IMR-90 (cell line): ENCODE measurements around the gene ZNF580. TPM values are rescaled to one million over a fixed set of nuclear protein-coding genes. Genes with fewer than 3 reads are reported as not detected.
A peak's percentile ranks its signal among the peaks of the same experiment; 100 is the strongest.

Experiments
- ATAC-seq: fragments of 200-7000 bp; cut with Tn5 transposase; 2 replicates; pipeline ENCODE4 v1.9.1; 2020; ENCODE audit warnings: low read depth, mild to moderate bottlenecking, moderate library complexity
- BruUV-seq: library from RNA; stranded (reverse); fragments of 400-500 nt; replicated peaks from 2 replicates; lab custom pipeline; 2021; lab: Mats Ljungman, UMichigan
- CTCF ChIA-PET: fragments of 300-600 bp; formaldehyde crosslinking; extraction: SDS; loops from one replicate; lab custom pipeline; 2021; ENCODE audit warnings: antibody characterized with exemption; lab: Yijun Ruan, JAX
- POLR2A ChIA-PET: fragments of 300-600 bp; sonication (Branson Sonifier 250); formaldehyde crosslinking; loops from one replicate; lab custom pipeline; 2022; ENCODE audit warnings: antibody characterized with exemption; ENCODE audit not compliant: unreplicated experiment; lab: Charles Lee
- DNase-seq: peaks from one replicate; pipeline ENCODE4 v3.0.0; 2013
- H2AFZ ChIP-seq: replicated peaks from 2 replicates; pipeline ENCODE3; 2013; ENCODE audit warnings: low read length, mild to moderate bottlenecking; ENCODE audit not compliant: poor library complexity
- H2AK5ac ChIP-seq: 2 replicates; pipeline ENCODE4 v1.6.1; 2013; ENCODE audit warnings: low read depth, low read length, inconsistent platforms
- H2AK9ac ChIP-seq: replicated peaks from 2 replicates; pipeline ENCODE3; 2013; ENCODE audit warnings: mild to moderate bottlenecking, low read depth, low read length, moderate library complexity; ENCODE audit not compliant: poor library complexity
- H2BK120ac ChIP-seq: 2 replicates; pipeline ENCODE4 v1.6.1; 2013; ENCODE audit warnings: low read depth, low read length, inconsistent platforms
- H2BK15ac ChIP-seq: 3 replicates; pipeline ENCODE4 v1.6.1; 2013; ENCODE audit warnings: low read depth, low read length, inconsistent platforms
- H2BK20ac ChIP-seq: 2 replicates; pipeline ENCODE4 v1.6.1; 2013; ENCODE audit warnings: low read depth, mild to moderate bottlenecking, inconsistent platforms, low read length, moderate library complexity
- H2BK5ac ChIP-seq: 2 replicates; pipeline ENCODE4 v1.6.1; 2013; ENCODE audit warnings: mild to moderate bottlenecking, low read depth, low read length, inconsistent platforms; ENCODE audit not compliant: poor library complexity, severe bottlenecking
- H3K14ac ChIP-seq: replicated peaks from 2 replicates; pipeline ENCODE4 v1.6.1; 2013; ENCODE audit warnings: low read depth, low read length, inconsistent platforms
- H3K18ac ChIP-seq: 2 replicates; pipeline ENCODE4 v1.6.1; 2013; ENCODE audit warnings: low read depth, low read length, control low read depth
- H3K23ac ChIP-seq: 2 replicates; pipeline ENCODE4 v1.6.1; 2013; ENCODE audit warnings: low read depth, low read length, inconsistent platforms
- H3K27ac ChIP-seq: 2 replicates; pipeline ENCODE4 v1.5.1; 2013; ENCODE audit warnings: mild to moderate bottlenecking, control low read depth, low read length; ENCODE audit not compliant: insufficient read depth
- H3K27me3 ChIP-seq: 2 replicates; pipeline ENCODE4 v1.6.1; 2013; ENCODE audit warnings: low read length; ENCODE audit not compliant: control insufficient read depth, insufficient read depth
- H3K36me3 ChIP-seq: 2 replicates; pipeline ENCODE4 v1.6.1; 2013; ENCODE audit warnings: low read length, mixed read lengths; ENCODE audit not compliant: control insufficient read depth, insufficient read depth
- H3K4ac ChIP-seq: 2 replicates; pipeline ENCODE4 v1.6.1; 2013; ENCODE audit warnings: low read depth, low read length, inconsistent platforms
- H3K4me1 ChIP-seq: 2 replicates; pipeline ENCODE4 v1.6.1; 2013; ENCODE audit warnings: low read length, mixed read lengths; ENCODE audit not compliant: control insufficient read depth, insufficient read depth
- H3K4me2 ChIP-seq: 2 replicates; pipeline ENCODE4 v1.6.1; 2013; ENCODE audit warnings: low read depth, mild to moderate bottlenecking, control low read depth, low read length, moderate library complexity
- H3K4me3 ChIP-seq: 2 replicates; pipeline ENCODE4 v1.5.1; 2013; ENCODE audit warnings: low read depth, mild to moderate bottlenecking, control low read depth, low read length, moderate library complexity; ENCODE audit not compliant: insufficient read depth
- H3K56ac ChIP-seq: 2 replicates; pipeline ENCODE4 v1.6.1; 2013; ENCODE audit warnings: low read length, inconsistent platforms; ENCODE audit not compliant: insufficient read depth; ENCODE audit errors: extremely low read depth
- H3K79me1 ChIP-seq, 2 experiments: 2 replicates each; pipeline ENCODE4 v1.6.1; 2013; ENCODE audit warnings: low read length in 2 of 2, inconsistent platforms in 1 of 2, low read depth in 1 of 2
- H3K9ac ChIP-seq: 2 replicates; pipeline ENCODE4 v1.6.1; 2013; ENCODE audit warnings: low read depth, low read length, control low read depth
- H3K9me1 ChIP-seq: 2 replicates; pipeline ENCODE4 v1.6.1; 2013; ENCODE audit warnings: low read length, inconsistent platforms; ENCODE audit not compliant: insufficient read depth
- H3K9me3 ChIP-seq: 2 replicates; pipeline ENCODE4 v1.6.1; 2013; ENCODE audit warnings: low read length; ENCODE audit not compliant: control insufficient read depth, insufficient read depth
- H4K20me1 ChIP-seq: 2 replicates; pipeline ENCODE4 v1.6.1; 2013; ENCODE audit warnings: low read length, inconsistent platforms; ENCODE audit not compliant: insufficient read depth
- H4K5ac ChIP-seq: 2 replicates; pipeline ENCODE4 v1.6.1; 2013; ENCODE audit warnings: mild to moderate bottlenecking, low read depth, low read length, control low read depth
- H4K8ac ChIP-seq, 2 experiments: 2 replicates each; pipeline ENCODE4 v1.6.1; 2013; ENCODE audit warnings: low read depth in 2 of 2, low read length in 2 of 2, control low read depth in 1 of 2, inconsistent platforms in 1 of 2
- H4K91ac ChIP-seq: 2 replicates; pipeline ENCODE4 v1.6.1; 2013; ENCODE audit warnings: low read depth, low read length, inconsistent platforms; ENCODE audit not compliant: insufficient read depth
- RCOR1 ChIP-seq: IDR thresholded peaks from 2 replicates; pipeline ENCODE4 v1.6.1; 2012; ENCODE audit warnings: mild to moderate bottlenecking, low read length, improper control_type of control experiment; ENCODE audit not compliant: insufficient replicate concordance
- WGBS, 2 experiments: methylation state at CpG; one replicate each; pipeline versions ENCODE4 v1.1.5 to v1.1.7; 2013; ENCODE audit warnings: missing lambda C conversion rate in 2 of 2; ENCODE audit not compliant: insufficient read length in 1 of 2; ENCODE audit errors: extremely low coverage in 2 of 2; 5-methylcytosine and 5-hydroxymethylcytosine counted together
- dilution Hi-C: fragments of 300-500 bp; cut with HindIII; formaldehyde crosslinking; loops from one replicate; pipeline ENCODE4 v1.14.3; 2018; ENCODE audit warnings: low sequenced_read_pairs; ENCODE audit not compliant: unreplicated experiment
- in situ Hi-C: fragments of 300-500 bp; cut with MboI; formaldehyde crosslinking; loops from 3 replicates; pipeline ENCODE4 v1.14.3; 2019; ENCODE audit warnings: low sequenced_read_pairs, inconsistent platforms, mixed read lengths
- intact Hi-C: fragments of 100-400 bp; cut with micrococcal nuclease; formaldehyde crosslinking; loops from 2 replicates; pipeline ENCODE4 v1.10.0; 2022
- polyA plus RNA-seq, 3 experiments: library from polyadenylated mRNA; depleted of rRNA; stranded (reverse); fragments of >200 nt; gene quantifications; 2 replicates each; pipeline ENCODE4 v1.2.3, GENCODE V29; 2012; ENCODE audit warnings: low replicate concordance in 1 of 3
- total RNA-seq: library from RNA; depleted of rRNA; stranded (reverse); fragments of >200 nt; gene quantifications from 2 replicates; pipeline ENCODE4 v1.2.3, GENCODE V29; 2012

The ZNF580 gene
- total and polyA plus RNA-seq, 2 of the 4 experiments (the other 2 are of a cell fraction), result 1.4 to 36.9 TPM

- DNase-seq, result no peak
- POLR2A ChIA-PET, result no interaction called here
- no peak overlapping the region for H2BK120ac ChIP-seq
Observed at GRCh38 chr19:55616395-55616875, 24.4 kb upstream of the ZNF580 start.

More at GRCh38 chr19:55616395-55616875, 24.4 kb upstream of the ZNF580 start:
- no TSS peak for BruUV-seq
- no peak overlapping the region for H2BK20ac ChIP-seq
- peaks cover 13% of the 10 kb centered on the region for H3K4me1 ChIP-seq
- H3K56ac ChIP-seq, result no peak overlapping the region
- peaks cover 20% of the 10 kb centered on the region for H3K9me1 ChIP-seq
- CTCF ChIA-PET, result no interaction called here
- no peak overlapping the region for H4K8ac ChIP-seq
- peaks cover 35% of the 10 kb centered on the region for H4K20me1 ChIP-seq
- H3K23ac ChIP-seq, result no peak overlapping the region
- dilution Hi-C loops (no loop called here), in situ Hi-C loops (no loop called here), intact Hi-C loops (no loop called here)
- H3K14ac ChIP-seq, result no peak overlapping the region
- peak overlapping the region; percentile 58 for H2AFZ ChIP-seq
- no peak overlapping the region for H4K5ac ChIP-seq
- peaks cover 21 to 50% of the 10 kb centered on the region in 2 experiments for H3K79me1 ChIP-seq
- peaks cover 40% of the 10 kb centered on the region for H3K36me3 ChIP-seq
- no peak overlapping the region for H3K4me3 ChIP-seq
- WGBS, 2 experiments, result 97% methylated on average over 30 of the region's 38 CpGs; no CpG with 5 or more reads in 1 of the 2 experiments
- H2BK5ac ChIP-seq, result no peak overlapping the region
- no peaks in the 10 kb centered on the region for H3K27me3 ChIP-seq
- H3K18ac ChIP-seq, result no peak overlapping the region
- H4K91ac ChIP-seq, result no peak overlapping the region
- ATAC-seq, result no peak
- no peak for TF ChIP-seq RCOR1
- H3K4ac ChIP-seq, result no peak overlapping the region
- no peaks in the 10 kb centered on the region for H3K9me3 ChIP-seq
- no peak overlapping the region for H2BK15ac ChIP-seq
- no peak overlapping the region for H3K9ac ChIP-seq
- no peak overlapping the region for H3K27ac ChIP-seq
- no peak overlapping the region for H3K4me2 ChIP-seq
- H2AK9ac ChIP-seq, result no peak overlapping the region
- no peak overlapping the region for H2AK5ac ChIP-seq
